Cardiac fibroblast (primary cell): Measurements from ENCODE around the gene F11.

ENCODE experiments used
- DNase-seq, 2 donors: peaks; one replicate each; pipeline versions ENCODE4 v3.0.0 to v3.0.0-alpha.2; 2010; ENCODE audit warnings: low read depth in 2 of 2
- H3K4me3 ChIP-seq, 2 donors: replicated peaks in 1 of 2; 1 replicate in 1 of 2; 2 replicates in 1 of 2; pipeline ENCODE4 v1.5.1; 2011; ENCODE audit warnings: low read depth in 2 of 2, low read length in 2 of 2, mild to moderate bottlenecking in 2 of 2, moderate library complexity in 1 of 2
- CTCF ChIP-seq: IDR thresholded peaks from one replicate; pipeline ENCODE4 v1.5.1; 2011; ENCODE audit warnings: low read depth, mild to moderate bottlenecking, low read length, inconsistent platforms

Gene F11

GRCh38 chr4:186265683-186266652 lies at the start of gene F11:
F11 (plus strand) TSS chr4:186266189; CDS start chr4:186267137, 948 bp downstream.
- no peak for DNase-seq
- TF ChIP-seq CTCF: no peak
- no peak within 1 kb of the TSS for H3K4me3 ChIP-seq

DNA sequence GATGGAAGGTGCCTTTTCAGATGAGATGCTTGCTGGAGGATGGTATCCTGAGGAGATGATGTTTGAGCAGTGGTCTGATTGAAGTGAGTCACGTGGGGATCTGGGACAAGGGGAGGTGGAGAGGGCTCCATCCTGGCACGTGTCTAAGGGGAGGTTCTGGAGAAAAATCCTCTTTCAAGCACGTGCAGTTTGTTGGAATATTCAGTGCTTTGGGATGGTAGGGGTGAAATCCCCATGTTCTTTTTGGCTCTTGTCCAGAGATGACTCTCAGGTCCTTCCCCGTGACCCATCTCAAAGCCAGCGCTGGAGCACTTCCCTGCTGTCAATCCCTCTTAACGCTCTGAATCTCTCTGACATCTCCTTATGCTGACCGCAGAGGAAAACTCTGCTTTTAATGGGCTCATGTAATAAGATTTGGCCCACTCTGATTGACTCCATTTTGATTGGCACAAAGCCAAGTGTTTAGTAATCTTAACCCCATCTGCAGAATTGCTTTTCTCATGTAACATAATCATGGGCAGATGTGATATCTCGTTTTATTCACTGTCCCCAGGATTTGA lies 49.4 kb upstream of the F11 start:
- no peak overlapping the region for H3K4me3 ChIP-seq
- peak in 1 of 2 donors; percentile 40 for DNase-seq
- TF ChIP-seq CTCF: no peak

- no peak for TF ChIP-seq CTCF
- no peak overlapping the region for H3K4me3 ChIP-seq
- DNase-seq: no peak
These were observed 48.2 kb upstream of the F11 start for GRCh38 chr4:186217733-186218293.

- TF ChIP-seq CTCF: no peak
- no peak overlapping the region for H3K4me3 ChIP-seq
- no peak for DNase-seq
These were observed 44.4 kb upstream of the F11 start for GRCh38 chr4:186221624-186222023.

DNA sequence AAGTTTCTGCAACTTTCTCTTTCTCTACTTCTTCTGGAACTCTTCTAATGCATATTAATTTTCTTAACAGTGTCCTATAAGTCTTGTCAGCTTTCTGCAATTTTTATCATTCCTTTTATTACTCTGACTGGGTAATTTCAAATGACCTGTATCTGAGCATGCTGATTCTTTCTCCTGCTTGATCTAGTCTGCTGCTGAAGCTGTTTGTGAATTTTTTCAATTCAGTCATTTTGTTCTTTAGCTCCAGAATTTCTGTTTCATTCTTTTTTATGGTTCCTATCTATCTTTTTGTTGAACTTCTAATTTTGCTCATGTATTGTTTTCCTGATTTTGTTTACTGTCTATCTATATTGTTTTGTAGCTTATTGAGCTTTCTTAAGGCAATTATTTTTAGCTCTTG lies 40.1 kb upstream of the F11 start:
- no peak for TF ChIP-seq CTCF
- H3K4me3 ChIP-seq: no peak overlapping the region
- no peak for DNase-seq

GRCh38 chr4:186226521-186227189 lies 39.3 kb upstream of the F11 start:
- no peak overlapping the region for H3K4me3 ChIP-seq
- DNase-seq: no peak
- no peak for TF ChIP-seq CTCF
